K562 (cell line): Measurements from ENCODE around the gene MAN2A1. TPM values are rescaled to one million over a fixed set of nuclear protein-coding genes. Genes with fewer than 3 reads are reported as not detected.

Experiments used
- AFF1 ChIP-seq, 2 experiments: fragments of 450-650 bp; IDR thresholded peaks; 2 replicates each; pipeline ENCODE4 v1.6.1; 2018; ENCODE audit warnings: mild to moderate bottlenecking in 2 of 2, low read depth in 1 of 2; ENCODE audit not compliant: partially characterized antibody in 2 of 2
- BCOR ChIP-seq: fragments of 450-650 bp; IDR thresholded peaks from 2 replicates; pipeline ENCODE4 v1.6.1; 2016
- CC2D1A ChIP-seq: fragments of 450-650 bp; IDR thresholded peaks from 2 replicates; pipeline ENCODE4 v1.6.1; 2017; ENCODE audit warnings: mild to moderate bottlenecking
- E2F8 ChIP-seq: fragments of 450-650 bp; IDR thresholded peaks from 2 replicates; pipeline ENCODE4 v1.7.1; 2018; ENCODE audit warnings: mild to moderate bottlenecking, low read depth; ENCODE audit not compliant: partially characterized antibody
- EP400 ChIP-seq: fragments of 450-650 bp; IDR thresholded peaks from 2 replicates; pipeline ENCODE4 v1.6.1; 2017; ENCODE audit warnings: antibody characterized with exemption, mild to moderate bottlenecking, moderate library complexity
- HDAC3 ChIP-seq: fragments of 450-650 bp; IDR thresholded peaks from 2 replicates; pipeline ENCODE4 v1.6.1; 2018; ENCODE audit warnings: borderline replicate concordance, mild to moderate bottlenecking, moderate library complexity; ENCODE audit not compliant: partially characterized antibody
- MEIS2 ChIP-seq: fragments of 450-650 bp; IDR thresholded peaks from 2 replicates; pipeline ENCODE4 v1.6.1; 2014; ENCODE audit warnings: mild to moderate bottlenecking; ENCODE audit not compliant: partially characterized antibody
- NBN ChIP-seq: fragments of 450-650 bp; IDR thresholded peaks from 2 replicates; pipeline ENCODE4 v1.6.1; 2016; ENCODE audit warnings: low read depth, mild to moderate bottlenecking
- NEUROD1 ChIP-seq: fragments of 150-350 bp; IDR thresholded peaks from 2 replicates; pipeline ENCODE4 v1.6.1; 2014; ENCODE audit warnings: borderline replicate concordance, low read length, low read depth; ENCODE audit not compliant: partially characterized antibody
- POU5F1 ChIP-seq: fragments of 150-350 bp; IDR thresholded peaks from 2 replicates; pipeline ENCODE4 v1.6.1; 2014; ENCODE audit warnings: borderline replicate concordance, low read length, low read depth, mild to moderate bottlenecking; ENCODE audit not compliant: partially characterized antibody
- RCOR1 ChIP-seq, 2 experiments: IDR thresholded peaks; 2 replicates each; pipeline ENCODE4 v1.6.1; 2012; ENCODE audit warnings: low read depth in 2 of 2, low read length in 2 of 2, borderline replicate concordance in 1 of 2, improper control_type of control experiment in 1 of 2
- SMARCC2 ChIP-seq: fragments of 450-650 bp; IDR thresholded peaks from 2 replicates; pipeline ENCODE4 v1.6.1; 2017; ENCODE audit warnings: antibody characterized with exemption, moderate library complexity, mild to moderate bottlenecking, low read depth
- TARDBP ChIP-seq: fragments of 450-650 bp; IDR thresholded peaks from 2 replicates; pipeline ENCODE4 v1.6.1; 2016
- TBP ChIP-seq: optimal IDR thresholded peaks from 2 replicates; pipeline ENCODE3; 2011; ENCODE audit warnings: low read depth, low read length, improper control_type of control experiment
- TCF7 ChIP-seq: sonication (generic); IDR thresholded peaks from 2 replicates; pipeline ENCODE4 v1.6.1; 2016; ENCODE audit warnings: antibody characterized with exemption, borderline replicate concordance
- TRIM24 ChIP-seq, 2 experiments: fragments of 450-650 bp; IDR thresholded peaks; 2 replicates each; pipeline ENCODE4 v1.6.1; 2016
- ZBTB33 ChIP-seq: sonication (generic); formaldehyde crosslinking; IDR thresholded peaks from 2 replicates; pipeline ENCODE4 v1.8.1; 2023; ENCODE audit warnings: mild to moderate bottlenecking, missing genetic modification reagents
- ZNF507 ChIP-seq: conservative IDR thresholded peaks from 2 replicates; pipeline ENCODE4 v1.6.1; 2017; ENCODE audit warnings: missing genetic modification characterization, missing compliant biosample characterization
- ZNF589 ChIP-seq: fragments of 200-800 bp; sonication (Bioruptor generic); IDR thresholded peaks from 2 replicates; pipeline ENCODE4 v1.6.1; 2016; ENCODE audit warnings: low read depth, missing genetic modification characterization, missing compliant biosample characterization
- polyA plus RNA-seq, 8 experiments: library from polyadenylated mRNA; depleted of rRNA in 4 of 8; stranded (reverse) in 5 of 8; unstranded in 3 of 8; fragments of >200 nt; fragmentation: Nextera tagmentation in 2 of 8; fragmentation: Illumina TruSeq in 1 of 8; extraction: Ambion mirVana in 2 of 8; extraction: Trizol in 1 of 8; gene quantifications; 2 replicates each; pipeline versions ENCODE4 v1.2.1 to v1.2.3, GENCODE V29; 2011 to 2014; ENCODE audit warnings: inconsistent platforms in 1 of 8, missing spikeins in 1 of 8
- total RNA-seq, 7 experiments: library from RNA; depleted of rRNA in 6 of 7; stranded (reverse); fragments of >200 nt in 6 of 7; fragmentation: Illumina TruSeq in 2 of 7; extraction: Trizol in 2 of 7; gene quantifications; 2 replicates each; pipeline versions ENCODE4 v1.2.1 to v1.2.3, GENCODE V29; 2011 to 2021; ENCODE audit warnings: low replicate concordance in 1 of 7

Gene MAN2A1
- total and polyA plus RNA-seq, 9 of the 15 experiments (the other 6 are each of a cell fraction or from before 2014, with no cell fraction given): 5.2 to 32.0 (median 19.8) TPM

- peak in 1 of 2 experiments; percentile 50 for TF ChIP-seq AFF1 (IDR thresholded peaks at IDR 0.05; ENCODE audit: low read depth in 1 of 2, partially characterized antibody in 2 of 2)
- peak; percentile 55 for TF ChIP-seq MEIS2
- peak; percentile 31; the same call in 1 of the 2 replicates for TF ChIP-seq ZBTB33 (CRISPR knock-in tag)
- TF ChIP-seq NEUROD1: peak; percentile 45
- TF ChIP-seq TCF7: no peak
- peak; percentile 75; the same call in 1 of the 2 replicates for TF ChIP-seq CC2D1A
- peak; percentile 15 for TF ChIP-seq TBP
- no peak for TF ChIP-seq POU5F1
- peak; percentile 58 for TF ChIP-seq EP400
- peak; percentile 55; the same call in 1 of the 2 replicates for TF ChIP-seq SMARCC2
- no peak for TF ChIP-seq ZNF507 (tag)
- TF ChIP-seq ZNF589 (CRISPR knock-in tag): 0 out of 2 replicates have a peak, but pooled peaks have one; percentile 42
- peak; percentile 59; the same call in 1 of the 2 replicates for TF ChIP-seq TARDBP
- peak; percentile 23 for TF ChIP-seq E2F8
- no peak for TF ChIP-seq BCOR
- TF ChIP-seq RCOR1 (IDR thresholded peaks at IDR 0.05; ENCODE audit: borderline replicate concordance in 1 of 2, low read depth in 2 of 2, low read length in 2 of 2): peak; percentile 49 to 89; a peak in 2 of 4 replicates
- 0 out of 2 replicates have a peak, but pooled peaks have one; percentile 71 for TF ChIP-seq NBN
- peak; percentile 73 for TF ChIP-seq HDAC3
- TF ChIP-seq TRIM24 (IDR thresholded peaks at IDR 0.05): peak; percentile 78 to 84
These were observed 14.1 kb downstream of the MAN2A1 start (continued) for GRCh38 chr5:109703829-109704228.
